Endothelial cell of umbilical vein (primary cell): ENCODE measurements around the gene SAYSD1. TPM values are rescaled to one million over a fixed set of nuclear protein-coding genes. Genes with fewer than 3 reads are reported as not detected.

Source experiments
- BruUV-seq: library from RNA; stranded (reverse); fragments of 400-500 nt; replicated peaks from 2 replicates; lab custom pipeline; 2021; lab: Mats Ljungman, UMichigan
- CTCF ChIA-PET: fragments of 300-600, 350-600 bp; sonication (Branson Sonifier 250); formaldehyde crosslinking; loops from one replicate; lab custom pipeline; 2021; ENCODE audit warnings: antibody characterized with exemption, inconsistent platforms; lab: Charles Lee
- POLR2A ChIA-PET: fragments of 300-600, 350-600 bp; sonication (Branson Sonifier 250); formaldehyde crosslinking; loops from one replicate; lab custom pipeline; 2021; ENCODE audit warnings: antibody characterized with exemption, inconsistent platforms; lab: Charles Lee
- DNase-seq: peaks from one replicate; pipeline ENCODE4 v3.0.0-alpha.2; 2011; ENCODE audit warnings: low read depth, low spot score
- FAIRE-seq: peaks from 2 replicates; lab custom pipeline; 2011; peaks lifted over from hg19 to GRCh38; lab: Jason Lieb, UNC
- H2AFZ ChIP-seq: 2 replicates; pipeline ENCODE4 v1.6.0; 2012; ENCODE audit warnings: low read depth, low read length, control low read depth, inconsistent platforms
- H3K27ac ChIP-seq: 2 replicates; pipeline ENCODE4 v1.5.1; 2011; ENCODE audit warnings: low read depth, mild to moderate bottlenecking, control low read depth, low read length, moderate library complexity; ENCODE audit not compliant: insufficient read depth
- H3K27me3 ChIP-seq, 2 experiments: 2 replicates each; pipeline versions ENCODE4 v1.6.0 to v1.6.1; 2011; ENCODE audit warnings: low read length in 2 of 2, mixed read lengths in 1 of 2; ENCODE audit not compliant: control insufficient read depth in 2 of 2, insufficient read depth in 2 of 2
- H3K36me3 ChIP-seq, 2 experiments: 2 replicates in 1 of 2; 3 replicates in 1 of 2; pipeline ENCODE4 v1.5.1; 2011; ENCODE audit warnings: low read length in 2 of 2, mild to moderate bottlenecking in 1 of 2, moderate library complexity in 1 of 2; ENCODE audit not compliant: control insufficient read depth in 2 of 2, insufficient read depth in 2 of 2; ENCODE audit errors: extremely low read depth in 1 of 2
- H3K4me1 ChIP-seq: 3 replicates; pipeline ENCODE4 v1.5.1; 2011; ENCODE audit warnings: mild to moderate bottlenecking, low read length; ENCODE audit not compliant: control insufficient read depth, insufficient read depth; ENCODE audit errors: extremely low read depth
- H3K4me2 ChIP-seq: 2 replicates; pipeline ENCODE4 v1.6.1; 2011; ENCODE audit warnings: low read length, control low read depth, mixed read lengths; ENCODE audit not compliant: insufficient read depth
- H3K4me3 ChIP-seq, 3 experiments: fragments of 200-600 bp in 1 of 3; sonication (generic), shearing (Covaris generic) in 1 of 3; replicated peaks in 1 of 3; 2 replicates each; pipeline ENCODE4 v1.5.1; 2011 to 2016; ENCODE audit warnings: control low read depth in 3 of 3, low read length in 3 of 3, mild to moderate bottlenecking in 2 of 3, inconsistent platforms in 1 of 3, low read depth in 1 of 3, moderate library complexity in 1 of 3; ENCODE audit not compliant: insufficient read depth in 1 of 3
- H3K79me2 ChIP-seq: 2 replicates; pipeline ENCODE4 v1.6.0; 2012; ENCODE audit warnings: low read length, inconsistent platforms; ENCODE audit not compliant: control insufficient read depth, insufficient read depth
- H3K9ac ChIP-seq: replicated peaks from 2 replicates; pipeline ENCODE3; 2011; ENCODE audit warnings: low read length, control low read depth; ENCODE audit not compliant: insufficient read depth; ENCODE audit errors: extremely low read depth
- H3K9me1 ChIP-seq: replicated peaks from 3 replicates; pipeline ENCODE4 v1.6.0; 2011; ENCODE audit warnings: mild to moderate bottlenecking, low read length; ENCODE audit not compliant: control insufficient read depth, insufficient read depth; ENCODE audit errors: extremely low read depth
- H3K9me3 ChIP-seq: replicated peaks from 2 replicates; pipeline ENCODE4 v1.5.1; 2012; ENCODE audit warnings: low read length, inconsistent platforms; ENCODE audit not compliant: control insufficient read depth, insufficient read depth
- H4K20me1 ChIP-seq: replicated peaks from 2 replicates; pipeline ENCODE3; 2011; ENCODE audit warnings: mild to moderate bottlenecking, low read length; ENCODE audit not compliant: control insufficient read depth, insufficient read depth; ENCODE audit errors: extremely low read depth
- EZH2 ChIP-seq: IDR thresholded peaks from 2 replicates; pipeline ENCODE4 v1.6.1; 2012; ENCODE audit warnings: borderline replicate concordance, low read depth, mild to moderate bottlenecking, moderate library complexity, low read length, inconsistent platforms; ENCODE audit not compliant: severe bottlenecking
- FOS ChIP-seq: IDR thresholded peaks from 2 replicates; pipeline ENCODE4 v1.6.1; 2011; ENCODE audit warnings: mild to moderate bottlenecking, low read length, moderate library complexity, borderline replicate concordance; ENCODE audit not compliant: insufficient read depth
- GATA2 ChIP-seq: IDR thresholded peaks from 2 replicates; pipeline ENCODE4 v1.7.0; 2011; ENCODE audit warnings: low read depth, mild to moderate bottlenecking, moderate library complexity, mixed read lengths, low read length; ENCODE audit not compliant: insufficient read length, insufficient read depth
- JUN ChIP-seq: IDR thresholded peaks from 2 replicates; pipeline ENCODE4 v1.6.1; 2011; ENCODE audit warnings: borderline replicate concordance, low read depth; ENCODE audit not compliant: insufficient read length, insufficient read depth
- MYC ChIP-seq: IDR thresholded peaks from one replicate; pipeline ENCODE4 v1.6.1; 2011; ENCODE audit warnings: mild to moderate bottlenecking, low read depth, low read length
- POLR2A ChIP-seq: IDR thresholded peaks from 2 replicates; pipeline ENCODE4 v1.6.1; 2012; ENCODE audit warnings: low read depth, mild to moderate bottlenecking, control low read depth, low read length
- POLR2AphosphoS5 ChIP-seq: IDR thresholded peaks from 2 replicates; pipeline ENCODE4 v1.6.1; 2012; ENCODE audit warnings: low read depth, mild to moderate bottlenecking, control low read depth, low read length, moderate library complexity; ENCODE audit not compliant: insufficient read depth
- dilution Hi-C: fragments of 300-500 bp; cut with MboI; formaldehyde crosslinking; loops from one replicate; pipeline ENCODE4 v1.15.0; 2019; ENCODE audit warnings: low sequenced_read_pairs; ENCODE audit not compliant: extremely low pct_ligation_motif_present
- intact Hi-C: fragments of 100-400 bp; cut with micrococcal nuclease; formaldehyde crosslinking; loops from one replicate; pipeline ENCODE4 v1.10.0; 2022
- polyA plus RNA-seq, 4 experiments: library from polyadenylated mRNA; depleted of rRNA in 3 of 4; stranded (reverse) in 3 of 4; unstranded in 1 of 4; fragments of >200 nt; gene quantifications; 2 replicates each; pipeline versions ENCODE4 v1.2.1 to v1.2.3, GENCODE V29; 2011 to 2012; ENCODE audit warnings: missing spikeins in 1 of 4
- total RNA-seq: library from RNA; stranded (reverse); gene quantifications from 2 replicates; pipeline ENCODE4 v1.2.3, GENCODE V29; 2021
- TF ChIP-seq, protein P1 (sequence below): IDR thresholded peaks from 2 replicates; pipeline ENCODE4 v1.6.1; 2011; ENCODE audit not compliant: insufficient read depth, insufficient read length
- TF ChIP-seq, protein P2 (sequence below), 2 donors: IDR thresholded peaks; 1 replicate in 1 of 2; 2 replicates in 1 of 2; pipeline ENCODE4 v1.5.1; 2011; ENCODE audit warnings: low read length in 2 of 2, mild to moderate bottlenecking in 2 of 2, moderate library complexity in 2 of 2, control low read depth in 1 of 2, inconsistent platforms in 1 of 2, low read depth in 1 of 2; ENCODE audit not compliant: insufficient read depth in 1 of 2; ENCODE audit errors: extremely low read depth in 1 of 2

The SAYSD1 gene
- total and polyA plus RNA-seq, 2 donors (not counting 3 experiments of a cell fraction or from before 2014, with no cell fraction given), result 9.0 to 9.7 TPM

DNA sequence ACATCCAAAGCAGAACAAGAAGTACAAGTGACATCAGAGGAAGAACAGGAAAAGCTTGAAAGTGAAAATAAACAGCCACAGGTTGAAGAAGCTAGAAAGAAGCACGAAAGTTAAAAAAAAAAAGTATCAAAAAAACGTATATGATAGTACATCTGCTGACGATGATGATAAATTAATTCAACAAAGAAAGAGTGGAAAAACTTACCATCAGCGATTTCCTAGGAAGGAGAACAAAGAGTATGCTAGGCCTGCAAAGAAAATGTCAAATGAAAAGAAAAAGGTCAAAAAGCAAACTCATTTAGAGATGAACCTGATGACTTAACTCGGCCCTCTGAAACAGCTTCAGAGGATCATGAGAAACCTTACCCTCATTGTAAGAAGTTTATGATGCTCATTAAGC is 3.7 kb downstream of the SAYSD1 start:
- POLR2A ChIA-PET, result no interaction called here
- FAIRE-seq, result no peak
- peaks cover 0 to 1% of the 10 kb centered on the region in 2 experiments for H3K36me3 ChIP-seq
- no peaks in the 10 kb centered on the region for H3K9me1 ChIP-seq
- no peaks in the 10 kb centered on the region for H3K27me3 ChIP-seq
- no peaks in the 10 kb centered on the region for H3K9me3 ChIP-seq
- H3K4me3 ChIP-seq, result no peak overlapping the region
- intact Hi-C loops (no loop called here), dilution Hi-C loops (no loop called here)
- peaks cover 13% of the 10 kb centered on the region for H3K4me1 ChIP-seq
- H3K4me2 ChIP-seq, result no peak overlapping the region
- H3K79me2 ChIP-seq, result no peaks in the 10 kb centered on the region
- CTCF ChIA-PET, result interaction anchor here (1.1 kb wide), 1 partner anchor 8 kb away, joined by 3 read pairs; no protein-coding TSS in a partner anchor
- H3K9ac ChIP-seq, result no peak overlapping the region
- no TSS peak for BruUV-seq
- H4K20me1 ChIP-seq, result no peaks in the 10 kb centered on the region
- no peak for TF ChIP-seq EZH2
- no peak for TF ChIP-seq GATA2
- TF ChIP-seq JUN, result no peak
- TF ChIP-seq POLR2AphosphoS5, result no peak
- TF ChIP-seq, protein P1, sequence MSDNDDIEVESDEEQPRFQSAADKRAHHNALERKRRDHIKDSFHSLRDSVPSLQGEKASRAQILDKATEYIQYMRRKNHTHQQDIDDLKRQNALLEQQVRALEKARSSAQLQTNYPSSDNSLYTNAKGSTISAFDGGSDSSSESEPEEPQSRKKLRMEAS, result no peak
- TF ChIP-seq MYC, result no peak
- TF ChIP-seq, protein P2, sequence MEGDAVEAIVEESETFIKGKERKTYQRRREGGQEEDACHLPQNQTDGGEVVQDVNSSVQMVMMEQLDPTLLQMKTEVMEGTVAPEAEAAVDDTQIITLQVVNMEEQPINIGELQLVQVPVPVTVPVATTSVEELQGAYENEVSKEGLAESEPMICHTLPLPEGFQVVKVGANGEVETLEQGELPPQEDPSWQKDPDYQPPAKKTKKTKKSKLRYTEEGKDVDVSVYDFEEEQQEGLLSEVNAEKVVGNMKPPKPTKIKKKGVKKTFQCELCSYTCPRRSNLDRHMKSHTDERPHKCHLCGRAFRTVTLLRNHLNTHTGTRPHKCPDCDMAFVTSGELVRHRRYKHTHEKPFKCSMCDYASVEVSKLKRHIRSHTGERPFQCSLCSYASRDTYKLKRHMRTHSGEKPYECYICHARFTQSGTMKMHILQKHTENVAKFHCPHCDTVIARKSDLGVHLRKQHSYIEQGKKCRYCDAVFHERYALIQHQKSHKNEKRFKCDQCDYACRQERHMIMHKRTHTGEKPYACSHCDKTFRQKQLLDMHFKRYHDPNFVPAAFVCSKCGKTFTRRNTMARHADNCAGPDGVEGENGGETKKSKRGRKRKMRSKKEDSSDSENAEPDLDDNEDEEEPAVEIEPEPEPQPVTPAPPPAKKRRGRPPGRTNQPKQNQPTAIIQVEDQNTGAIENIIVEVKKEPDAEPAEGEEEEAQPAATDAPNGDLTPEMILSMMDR (IDR thresholded peaks at IDR 0.05; ENCODE audit: extremely low read depth in 1 of 2, insufficient read depth in 1 of 2, low read depth in 1 of 2, low read length in 2 of 2), result no peak
- no peak for TF ChIP-seq FOS
- TF ChIP-seq POLR2A, result no peak
- no peak overlapping the region for H2AFZ ChIP-seq
- H3K27ac ChIP-seq, result no peak overlapping the region
- DNase-seq, result no peak
